ENCODE measurements around the gene ZSCAN10.

GRCh38 chr16:3137267-3137666 is 38.2 kb upstream of the ZSCAN10 start:
- TF ChIP-seq CTCF (IDR thresholded peaks at IDR 0.05; ENCODE audit: insufficient read depth, low read length) (no peak), POLR2AphosphoS5 (IDR thresholded peaks at IDR 0.05; ENCODE audit: low read depth) (no peak), REST (IDR thresholded peaks at IDR 0.05; ENCODE audit: insufficient replicate concordance, low read depth) (no peak), GABPA (IDR thresholded peaks at IDR 0.05; ENCODE audit: low read depth) (no peak), SPI1 (IDR thresholded peaks at IDR 0.05; ENCODE audit: borderline replicate concordance, low read depth) (no peak)
